Stomach (tissue), 4 donors: ENCODE results near the gene ESYT2.

Source experiments
- EP300 ChIP-seq: sonication (generic); formaldehyde crosslinking; IDR thresholded peaks from one replicate; pipeline ENCODE4 v1.6.1; 2017; ENCODE audit warnings: antibody characterized with exemption
- POLR2A ChIP-seq, 4 donors: fragments of 450-650 bp; IDR thresholded peaks; one replicate each; pipeline ENCODE4 v1.6.1; 2016; ENCODE audit warnings: antibody characterized with exemption in 4 of 4, control low read depth in 2 of 4, mild to moderate bottlenecking in 1 of 4, moderate library complexity in 1 of 4
- POLR2AphosphoS5 ChIP-seq, 3 donors: sonication (generic); formaldehyde crosslinking; IDR thresholded peaks; one replicate each; pipeline ENCODE4 v1.6.1; 2016; ENCODE audit warnings: antibody characterized with exemption in 3 of 3
- TF ChIP-seq, protein P1 (sequence below), 7 experiments: fragments of 450-650 bp in 4 of 7; fragments of 200-600 bp in 3 of 7; sonication (generic) in 3 of 7; IDR thresholded peaks; one replicate each; pipeline ENCODE4 v1.5.1; 2016 to 2019; ENCODE audit warnings: antibody characterized with exemption in 7 of 7, control low read depth in 2 of 7, mild to moderate bottlenecking in 1 of 7

DNA sequence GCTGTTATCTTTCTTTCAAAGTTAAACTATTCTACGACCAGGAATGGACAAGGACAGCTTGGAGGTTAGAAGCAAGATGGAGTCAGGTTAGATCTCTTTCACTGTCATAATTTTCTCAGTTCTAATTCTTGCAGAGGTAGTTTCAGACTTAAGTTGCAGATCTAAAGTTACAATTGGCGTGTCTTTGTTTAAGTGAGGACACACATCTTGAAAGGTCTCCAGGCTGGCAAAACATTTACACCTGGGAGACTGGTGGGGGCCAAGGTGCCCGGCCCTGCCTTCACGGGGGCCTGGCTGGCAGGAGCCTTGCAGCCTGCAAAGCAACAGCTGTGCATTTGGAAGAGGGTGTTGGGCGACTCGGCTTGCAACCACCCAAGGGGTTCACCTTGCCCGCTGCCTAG, 25.4 kb upstream of the ESYT2 start:
- TF ChIP-seq, protein P1, sequence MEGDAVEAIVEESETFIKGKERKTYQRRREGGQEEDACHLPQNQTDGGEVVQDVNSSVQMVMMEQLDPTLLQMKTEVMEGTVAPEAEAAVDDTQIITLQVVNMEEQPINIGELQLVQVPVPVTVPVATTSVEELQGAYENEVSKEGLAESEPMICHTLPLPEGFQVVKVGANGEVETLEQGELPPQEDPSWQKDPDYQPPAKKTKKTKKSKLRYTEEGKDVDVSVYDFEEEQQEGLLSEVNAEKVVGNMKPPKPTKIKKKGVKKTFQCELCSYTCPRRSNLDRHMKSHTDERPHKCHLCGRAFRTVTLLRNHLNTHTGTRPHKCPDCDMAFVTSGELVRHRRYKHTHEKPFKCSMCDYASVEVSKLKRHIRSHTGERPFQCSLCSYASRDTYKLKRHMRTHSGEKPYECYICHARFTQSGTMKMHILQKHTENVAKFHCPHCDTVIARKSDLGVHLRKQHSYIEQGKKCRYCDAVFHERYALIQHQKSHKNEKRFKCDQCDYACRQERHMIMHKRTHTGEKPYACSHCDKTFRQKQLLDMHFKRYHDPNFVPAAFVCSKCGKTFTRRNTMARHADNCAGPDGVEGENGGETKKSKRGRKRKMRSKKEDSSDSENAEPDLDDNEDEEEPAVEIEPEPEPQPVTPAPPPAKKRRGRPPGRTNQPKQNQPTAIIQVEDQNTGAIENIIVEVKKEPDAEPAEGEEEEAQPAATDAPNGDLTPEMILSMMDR (IDR thresholded peaks at IDR 0.05): no peak
- TF ChIP-seq POLR2A (IDR thresholded peaks at IDR 0.05) (no peak), POLR2AphosphoS5 (IDR thresholded peaks at IDR 0.05) (no peak), EP300 (no peak)
